Cardiac muscle cell (in vitro differentiated cells and primary cell): ENCODE measurements around the gene ASIC4. TPM values are rescaled to one million over a fixed set of nuclear protein-coding genes. Genes with fewer than 3 reads are reported as not detected.

Experiments used
- DNase-seq, 2 donors: peaks; one replicate each; pipeline versions ENCODE4 v3.0.0 to v3.0.0-alpha.2; 2010 to 2017; ENCODE audit warnings: low read depth in 1 of 2, low spot score in 1 of 2
- H3K27ac ChIP-seq: fragments of 200-600 bp; sonication (generic); 2 replicates; pipeline ENCODE4 v1.5.1; 2016
- H3K27me3 ChIP-seq: fragments of 200-600 bp; sonication (generic); 2 replicates; pipeline ENCODE4 v1.6.0; 2016; ENCODE audit warnings: control low read depth
- H3K36me3 ChIP-seq: fragments of 200-600 bp; sonication (generic); 2 replicates; pipeline ENCODE4 v1.5.1; 2016; ENCODE audit warnings: control low read depth
- H3K4me1 ChIP-seq: fragments of 200-600 bp; sonication (generic); 2 replicates; pipeline ENCODE4 v1.8.1; 2017; ENCODE audit warnings: low read depth, mild to moderate bottlenecking, mixed run types
- H3K4me3 ChIP-seq: fragments of 200-600 bp; sonication (generic); 2 replicates; pipeline ENCODE4 v1.5.1; 2016; ENCODE audit warnings: mild to moderate bottlenecking
- H3K9me3 ChIP-seq: fragments of 200-600 bp; sonication (generic); 2 replicates; pipeline ENCODE4 v1.5.1; 2017; ENCODE audit warnings: low read depth, mild to moderate bottlenecking, control low read depth
- polyA plus RNA-seq: library from polyadenylated mRNA; unstranded; fragments of >200 nt; fragmentation: Nextera tagmentation; extraction: Ambion mirVana; gene quantifications from 2 replicates; pipeline ENCODE4 v1.2.1, GENCODE V29; 2016
- total RNA-seq: library from RNA; depleted of rRNA; stranded (reverse); fragments of >200 nt; gene quantifications from 2 replicates; pipeline ENCODE4 v1.2.3, GENCODE V29; 2016
- TF ChIP-seq, protein P1 (sequence below): IDR thresholded peaks from 2 replicates; pipeline ENCODE4 v1.5.1; 2012; ENCODE audit warnings: low read depth, mild to moderate bottlenecking, low read length

The ASIC4 gene
- total and polyA plus RNA-seq, 2 experiments from 2014 or later = 3.3 to 9.5 TPM

DNA sequence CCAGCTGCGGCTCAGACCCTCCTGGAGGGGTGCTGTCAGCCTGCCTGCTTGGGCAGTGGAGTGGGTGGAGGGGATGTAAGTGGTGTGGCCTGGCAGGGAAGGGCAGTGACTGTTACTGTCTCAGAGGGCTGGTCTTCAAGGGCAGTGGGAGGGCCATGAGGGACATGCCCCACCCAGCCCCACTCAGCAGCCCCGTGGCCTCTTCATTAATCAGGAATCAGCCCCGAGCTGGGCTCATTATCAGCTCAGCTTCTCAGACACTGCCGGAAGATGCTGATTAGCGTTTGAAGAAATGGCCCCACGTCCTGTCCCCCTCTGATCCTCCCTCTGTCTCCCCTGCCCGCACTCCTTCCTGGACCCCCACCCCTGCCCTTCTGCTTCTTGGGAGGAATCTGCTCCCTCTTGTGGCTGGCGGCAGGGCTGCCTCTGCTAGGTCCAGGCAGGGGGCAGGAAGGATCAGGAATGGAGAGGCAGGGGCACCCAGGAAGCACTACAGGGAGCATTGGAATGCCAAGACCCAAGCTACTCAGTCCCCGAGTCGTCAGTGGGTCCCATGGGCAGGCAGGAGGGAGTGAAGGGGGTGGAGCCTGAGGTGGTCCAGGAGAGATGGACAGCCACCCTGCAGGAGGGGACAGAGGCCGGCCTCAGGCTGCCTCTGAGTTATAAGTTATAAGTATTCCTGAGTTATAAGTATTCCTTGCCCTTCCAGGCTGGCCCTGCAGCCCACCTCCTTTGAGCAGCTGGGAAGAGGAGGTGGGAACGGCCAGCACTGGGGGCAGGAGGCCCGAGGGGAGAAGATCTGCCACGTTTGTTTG is 7.0 kb downstream of the ASIC4 start:
- TF ChIP-seq, protein P1, sequence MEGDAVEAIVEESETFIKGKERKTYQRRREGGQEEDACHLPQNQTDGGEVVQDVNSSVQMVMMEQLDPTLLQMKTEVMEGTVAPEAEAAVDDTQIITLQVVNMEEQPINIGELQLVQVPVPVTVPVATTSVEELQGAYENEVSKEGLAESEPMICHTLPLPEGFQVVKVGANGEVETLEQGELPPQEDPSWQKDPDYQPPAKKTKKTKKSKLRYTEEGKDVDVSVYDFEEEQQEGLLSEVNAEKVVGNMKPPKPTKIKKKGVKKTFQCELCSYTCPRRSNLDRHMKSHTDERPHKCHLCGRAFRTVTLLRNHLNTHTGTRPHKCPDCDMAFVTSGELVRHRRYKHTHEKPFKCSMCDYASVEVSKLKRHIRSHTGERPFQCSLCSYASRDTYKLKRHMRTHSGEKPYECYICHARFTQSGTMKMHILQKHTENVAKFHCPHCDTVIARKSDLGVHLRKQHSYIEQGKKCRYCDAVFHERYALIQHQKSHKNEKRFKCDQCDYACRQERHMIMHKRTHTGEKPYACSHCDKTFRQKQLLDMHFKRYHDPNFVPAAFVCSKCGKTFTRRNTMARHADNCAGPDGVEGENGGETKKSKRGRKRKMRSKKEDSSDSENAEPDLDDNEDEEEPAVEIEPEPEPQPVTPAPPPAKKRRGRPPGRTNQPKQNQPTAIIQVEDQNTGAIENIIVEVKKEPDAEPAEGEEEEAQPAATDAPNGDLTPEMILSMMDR = peak; percentile 85
- no peak overlapping the region for H3K4me3 ChIP-seq
- H3K27ac ChIP-seq = peak overlapping the region; percentile 81
- H3K27me3 ChIP-seq = no peaks in the 10 kb centered on the region
- no peaks in the 10 kb centered on the region for H3K36me3 ChIP-seq
- peaks cover 75% of the 10 kb centered on the region for H3K4me1 ChIP-seq
- H3K9me3 ChIP-seq = no peaks in the 10 kb centered on the region
- DNase-seq = peak; percentile 52 to 85

DNA sequence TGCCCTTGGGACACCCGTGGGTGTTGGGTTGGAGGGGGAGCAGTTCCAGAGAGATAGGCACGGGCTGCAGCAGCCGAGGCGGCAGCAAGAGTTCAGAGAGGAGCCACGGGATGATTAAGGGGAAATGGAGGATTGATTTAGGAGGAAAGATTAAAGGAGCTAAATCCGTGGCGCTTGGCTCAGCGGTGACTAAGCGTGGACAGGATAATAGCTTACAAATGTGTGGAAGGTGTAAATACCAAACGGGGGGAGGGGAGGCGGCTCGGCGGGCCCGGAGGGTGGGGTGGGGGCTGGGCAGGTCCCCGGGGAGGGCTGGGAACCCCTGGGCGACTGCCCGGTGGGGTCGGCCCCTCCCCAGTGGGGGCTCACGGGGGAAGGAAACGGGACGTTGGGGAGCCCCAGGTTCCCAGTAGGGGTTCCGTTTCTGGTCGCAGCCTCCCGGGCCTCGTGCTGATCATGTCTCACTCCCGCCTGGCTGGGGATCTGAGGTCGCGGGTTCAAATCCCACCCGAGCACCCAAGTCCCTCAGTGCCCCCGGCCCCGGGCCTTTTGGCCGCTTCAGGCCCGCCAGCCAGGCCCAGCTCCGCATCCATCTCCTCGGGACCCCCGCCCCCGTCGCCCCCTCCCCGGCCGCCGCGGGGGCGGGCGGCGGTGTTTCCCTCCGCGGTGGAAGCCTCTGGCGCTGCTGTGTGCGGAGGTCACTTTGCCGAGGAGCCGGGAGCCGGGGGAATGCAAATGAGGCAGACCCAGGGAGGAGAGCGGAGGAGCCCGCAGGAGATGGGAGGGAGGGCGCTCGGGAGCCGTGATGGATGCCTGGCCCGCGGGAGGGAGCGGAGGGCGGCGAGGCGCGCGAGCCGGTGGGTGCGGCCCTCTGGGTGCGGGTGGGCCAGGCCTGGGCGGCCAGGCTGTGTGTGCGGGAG is 8.1 kb downstream of the ASIC4 start:
- Histone ChIP-seq H3K27me3 (no peaks in the 10 kb centered on the region), H3K4me3 (peak overlapping the region; percentile 11), H3K27ac (peak overlapping the region; percentile 81), H3K36me3 (no peaks in the 10 kb centered on the region), H3K4me1 (peaks cover 83% of the 10 kb centered on the region), H3K9me3 (no peaks in the 10 kb centered on the region)
- DNase-seq = peak; percentile 61 to 88
- TF ChIP-seq, protein P1 = no peak

DNA sequence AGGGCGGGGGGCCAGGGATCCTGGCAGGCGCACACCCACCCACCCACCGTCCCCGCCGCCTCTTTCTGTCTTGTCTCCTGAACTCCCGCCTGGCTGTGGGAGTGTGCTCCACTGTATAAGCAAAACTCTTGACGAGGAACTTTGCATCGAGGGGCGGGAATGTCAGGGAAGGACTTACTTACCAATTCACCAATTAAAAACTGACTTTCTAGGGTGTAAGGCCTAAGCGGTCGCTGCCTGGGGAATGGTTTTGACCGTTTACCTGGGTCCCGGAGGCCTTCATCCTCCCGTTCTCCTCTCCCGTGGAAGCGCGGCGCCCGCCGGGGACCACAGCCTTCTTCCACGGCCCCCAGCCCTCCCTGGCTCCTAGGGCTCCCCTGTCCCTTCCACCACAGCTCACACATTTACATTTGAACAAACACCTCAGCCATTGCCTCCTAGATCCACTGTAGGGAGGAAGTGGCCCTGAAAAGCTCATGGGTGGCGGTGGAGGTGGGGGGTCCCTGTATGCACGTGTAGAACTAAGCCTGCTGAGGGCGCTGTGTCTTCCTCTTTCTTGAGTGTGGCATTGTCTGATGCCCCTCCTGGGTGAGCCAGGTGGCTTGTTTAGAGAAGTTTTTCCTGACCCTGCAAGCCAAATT is 8.9 kb downstream of the ASIC4 start:
- peak overlapping the region; percentile 11 for H3K4me3 ChIP-seq
- no peaks in the 10 kb centered on the region for H3K9me3 ChIP-seq
- H3K27ac ChIP-seq = peak overlapping the region; percentile 81
- peak; percentile 42 to 51 for DNase-seq
- H3K27me3 ChIP-seq = no peaks in the 10 kb centered on the region
- no peaks in the 10 kb centered on the region for H3K36me3 ChIP-seq
- TF ChIP-seq, protein P1 = no peak
- H3K4me1 ChIP-seq = peaks cover 83% of the 10 kb centered on the region

GRCh38 chr2:219524817-219525216 is 10.5 kb downstream of the ASIC4 start:
- Histone ChIP-seq H3K27me3 (no peaks in the 10 kb centered on the region), H3K4me1 (peaks cover 79% of the 10 kb centered on the region), H3K27ac (peak overlapping the region; percentile 44)

More at GRCh38 chr2:219524817-219525216, 10.5 kb downstream of the ASIC4 start:
- TF ChIP-seq, protein P1 = no peak
- Histone ChIP-seq H3K36me3 (no peaks in the 10 kb centered on the region), H3K9me3 (no peaks in the 10 kb centered on the region), H3K4me3 (no peak overlapping the region)
- DNase-seq = no peak
